Stimulated activated CD8-positive, alpha-beta memory T cell treated with anti-CD3 and anti-CD28 coated beads, Interleukin-4, amount 100 ng/mL, for 48 hours (primary cell): ENCODE results near the gene GUK1.
A peak's percentile ranks its signal among the peaks of the same experiment; 100 is the strongest.

Experiments
- DNase-seq: peaks from one replicate; pipeline ENCODE4 v3.0.0-alpha.2; 2020

Gene GUK1, protein sequence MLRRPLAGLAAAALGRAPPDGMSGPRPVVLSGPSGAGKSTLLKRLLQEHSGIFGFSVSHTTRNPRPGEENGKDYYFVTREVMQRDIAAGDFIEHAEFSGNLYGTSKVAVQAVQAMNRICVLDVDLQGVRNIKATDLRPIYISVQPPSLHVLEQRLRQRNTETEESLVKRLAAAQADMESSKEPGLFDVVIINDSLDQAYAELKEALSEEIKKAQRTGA

DNA sequence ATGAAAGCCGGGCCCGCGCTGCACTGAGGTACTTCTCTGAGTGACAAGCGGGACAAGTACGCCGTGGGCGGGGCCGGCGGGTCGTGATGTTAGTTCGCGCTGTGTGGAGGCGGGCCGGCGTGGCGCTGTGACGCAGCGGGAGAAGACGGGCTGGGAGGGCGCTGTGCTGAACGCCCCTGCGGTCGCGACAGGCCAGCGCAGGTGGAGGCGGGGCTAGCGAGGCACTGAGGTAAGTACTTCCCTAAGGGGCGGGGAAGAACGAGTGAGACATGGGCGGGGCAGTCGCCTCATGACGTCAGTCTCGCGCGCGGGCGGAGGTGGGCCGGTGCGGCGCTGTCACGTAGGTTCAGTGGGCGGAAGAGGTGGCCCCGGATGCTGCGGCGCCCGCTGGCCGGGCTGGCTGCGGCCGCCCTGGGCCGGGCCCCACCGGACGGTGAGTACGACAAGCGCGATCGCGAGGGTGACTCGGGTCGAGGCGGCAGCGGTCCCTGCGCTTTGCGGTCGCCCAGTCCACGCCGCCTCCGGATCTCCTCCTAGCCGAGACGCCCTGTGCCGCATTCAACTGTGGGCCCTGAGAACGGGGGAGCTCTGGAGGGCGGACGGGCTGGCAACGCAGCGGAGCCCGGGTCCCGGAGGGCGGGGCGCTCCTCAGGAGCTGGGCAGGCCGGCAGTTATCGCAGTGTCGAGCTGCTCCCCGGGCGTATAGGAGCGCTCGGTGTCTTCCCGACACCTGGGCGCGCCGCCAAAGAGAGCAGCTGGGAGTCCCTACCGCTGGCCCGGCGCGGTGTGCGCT is at the start of gene GUK1:
GUK1 (plus strand) TSS at position 349 of the 793 bp plus-strand sequence; CDS start at position 373, 24 bp downstream.
- DNase-seq = peak; percentile 100

DNA sequence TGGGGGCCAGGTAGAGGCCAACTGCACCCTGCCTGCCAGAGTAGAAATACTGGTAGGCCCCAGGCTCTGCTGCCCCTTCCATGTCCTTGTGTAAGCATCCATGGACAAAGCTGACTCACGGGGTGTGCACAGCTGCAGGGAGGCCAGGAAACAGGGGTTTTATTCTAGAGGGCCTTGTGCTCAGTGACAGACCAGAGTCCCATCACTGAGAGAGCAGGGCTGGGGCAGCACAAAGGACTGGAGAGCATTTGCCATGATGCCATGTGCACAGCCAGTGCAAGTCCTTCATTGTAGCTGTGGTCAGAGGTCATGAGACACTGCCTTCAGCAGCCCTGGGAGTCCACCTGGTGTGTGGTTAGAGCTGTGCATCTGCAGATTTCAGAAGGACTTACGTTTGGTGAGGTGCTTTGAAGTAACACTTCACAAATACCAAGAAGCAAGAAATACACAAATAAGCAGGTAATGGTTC is 49.4 kb upstream of the GUK1 start:
- no peak for DNase-seq

DNA sequence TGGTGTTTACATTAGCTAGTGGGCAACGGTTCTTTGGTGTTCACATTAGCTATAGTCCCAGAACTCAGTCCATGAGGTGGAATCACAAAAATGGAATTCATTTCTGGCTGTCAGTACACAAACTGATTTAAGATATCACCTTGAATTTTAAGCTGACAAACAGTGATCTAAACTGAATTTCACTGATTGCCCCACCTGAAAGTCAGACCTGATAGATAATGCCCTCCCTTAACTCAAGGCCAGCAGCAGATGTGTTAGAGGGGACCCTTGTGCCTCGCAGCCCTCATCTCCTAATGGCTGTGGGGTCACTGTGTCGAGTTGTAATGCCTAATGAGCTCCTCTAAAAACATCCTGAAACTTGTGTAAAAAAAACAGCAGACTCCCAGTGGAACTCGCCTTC is 49.0 kb upstream of the GUK1 start:
- no peak for DNase-seq

DNA sequence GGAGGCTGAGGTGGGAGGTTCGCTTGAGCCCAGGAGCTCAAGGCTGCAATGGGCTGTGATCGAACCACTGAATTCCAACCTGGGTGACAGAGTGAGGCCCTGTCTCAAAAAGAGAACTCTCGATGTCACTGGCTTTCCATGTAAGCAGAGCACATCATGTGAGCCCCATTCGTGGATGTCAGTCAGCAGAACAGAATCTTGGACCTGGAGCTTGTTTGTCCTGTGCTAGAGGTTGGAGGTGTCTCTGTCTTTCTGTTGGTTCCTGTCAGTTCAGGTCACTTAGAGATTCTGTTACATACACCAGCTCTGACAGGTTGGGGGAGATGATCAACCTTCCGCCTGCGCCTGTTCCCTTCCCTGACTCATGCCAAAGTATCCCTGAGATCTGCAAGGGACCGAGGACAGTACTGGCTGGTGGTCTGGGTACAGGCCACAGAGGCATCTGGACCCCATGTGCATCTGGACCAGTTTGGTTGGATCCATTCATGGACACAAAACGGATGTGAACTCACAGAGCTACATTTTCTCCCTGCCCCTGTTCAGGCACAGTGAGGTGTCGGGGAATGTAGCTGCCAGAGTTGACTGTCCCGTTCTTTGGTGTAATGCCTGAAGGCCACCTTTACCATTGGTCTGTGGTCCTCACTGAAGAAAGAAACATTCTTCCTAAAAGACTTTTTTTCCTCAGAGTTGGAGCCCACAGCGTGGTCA is 47.6 kb upstream of the GUK1 start:
- DNase-seq = no peak

DNA sequence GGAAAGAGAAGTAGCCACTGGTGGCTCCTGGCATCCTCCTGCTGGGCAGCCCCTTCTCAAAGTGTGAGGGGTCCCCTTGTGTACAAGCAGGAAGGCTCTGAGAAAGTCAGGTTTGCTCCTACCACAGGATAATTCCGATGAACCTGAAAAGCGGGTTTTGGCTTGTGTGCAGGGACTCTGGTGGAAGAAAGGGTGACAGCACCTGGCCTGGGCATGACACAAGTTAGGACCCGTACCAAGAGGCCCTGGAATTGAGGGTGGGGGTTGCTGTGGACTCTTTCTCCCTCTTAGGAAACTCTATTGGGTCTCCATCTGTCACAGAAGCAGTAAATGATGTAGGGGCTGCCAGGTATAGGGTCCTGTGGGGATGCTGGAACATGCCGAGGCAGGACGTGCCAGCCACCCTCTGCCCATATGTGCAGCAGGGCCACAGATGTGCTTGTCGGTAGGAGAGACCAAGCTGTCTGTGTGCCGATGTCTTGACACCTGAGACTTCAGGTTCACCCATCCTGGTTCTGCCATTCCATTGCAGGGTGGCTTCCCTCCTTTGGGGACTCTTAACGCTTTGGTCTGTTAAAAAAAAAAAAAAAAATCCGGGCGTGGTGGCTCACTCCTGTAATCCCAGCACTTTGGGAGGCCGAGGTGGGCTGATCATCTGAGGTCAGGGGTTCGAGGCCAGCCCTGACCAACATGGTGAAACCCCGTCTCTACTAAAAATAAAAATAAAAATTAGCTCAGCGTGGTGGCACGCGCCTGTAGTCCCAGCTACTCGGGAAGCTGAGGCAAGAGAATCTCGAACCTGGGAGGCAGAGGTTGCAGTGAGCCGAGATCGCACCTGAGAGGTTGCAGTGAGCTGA is 46.8 kb upstream of the GUK1 start:
- no peak for DNase-seq

DNA sequence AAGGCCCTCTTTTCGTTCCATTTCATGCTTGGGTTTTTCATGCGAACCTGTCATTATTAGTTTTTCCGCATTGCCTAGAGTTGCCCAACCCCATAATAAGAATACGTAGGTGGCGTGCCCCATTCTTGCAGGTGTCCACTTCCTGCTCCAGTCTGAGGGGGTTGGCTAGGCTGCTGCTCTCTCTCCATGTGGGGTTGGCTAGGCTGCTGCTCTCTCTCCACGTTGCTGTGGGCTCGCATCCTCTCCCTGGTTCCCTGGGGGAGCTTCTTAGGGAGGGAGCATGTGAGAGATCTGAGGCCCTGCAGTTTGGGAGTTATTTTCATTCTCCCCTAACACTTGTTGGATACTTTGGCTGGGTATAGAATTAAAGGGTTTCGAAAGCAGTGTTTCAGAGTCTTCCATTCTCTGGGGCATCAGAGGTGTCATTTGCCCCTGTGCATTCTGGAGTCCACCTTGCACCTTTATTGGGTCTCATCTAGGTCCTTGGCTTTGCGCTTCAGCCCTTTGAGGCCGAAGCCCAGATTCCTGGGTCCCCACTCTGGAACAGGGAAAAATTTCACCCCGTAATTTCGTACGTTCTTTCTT is 45.6 kb upstream of the GUK1 start:
- peak; percentile 12 for DNase-seq

DNA sequence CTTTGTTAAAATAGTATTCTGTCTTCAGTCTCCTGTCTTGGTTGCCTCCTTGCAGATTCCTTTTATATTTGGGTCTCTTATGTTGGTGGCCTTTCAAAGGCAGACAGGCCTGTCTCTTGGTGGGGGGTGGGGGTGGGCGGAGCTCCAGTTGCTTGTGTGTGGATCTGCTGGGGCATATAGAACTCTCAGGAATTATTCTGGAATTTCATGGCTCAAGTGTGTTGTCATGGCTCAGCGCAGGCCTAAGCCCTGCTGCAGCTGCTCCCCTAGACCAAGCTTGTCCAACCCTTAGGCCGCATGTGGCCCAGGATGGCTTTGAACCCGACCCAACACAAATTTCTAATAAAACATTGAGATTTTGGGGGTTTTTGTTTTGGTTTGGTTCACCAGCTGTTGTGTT is 44.9 kb upstream of the GUK1 start:
- DNase-seq = no peak

DNA sequence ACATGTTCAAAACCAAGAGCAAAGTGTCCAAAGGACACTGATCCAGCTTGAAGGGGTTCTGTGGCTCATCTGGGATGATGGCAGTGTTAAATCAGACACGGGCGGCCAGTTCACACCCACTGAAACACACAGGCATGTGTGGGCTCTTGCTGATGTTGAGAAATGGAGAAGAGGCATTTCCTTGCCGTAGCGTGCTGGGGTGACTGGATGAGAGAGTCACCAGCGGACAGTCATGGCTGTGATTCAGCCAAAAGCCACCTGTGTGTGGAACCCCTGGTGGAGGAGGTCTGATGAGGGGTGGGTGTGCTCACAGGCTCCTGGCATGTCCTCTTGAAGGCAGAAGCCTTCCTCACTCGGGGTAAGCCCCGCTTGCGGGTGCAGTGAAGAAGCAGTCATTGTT is 44.1 kb upstream of the GUK1 start:
- peak; percentile 20 for DNase-seq

DNA sequence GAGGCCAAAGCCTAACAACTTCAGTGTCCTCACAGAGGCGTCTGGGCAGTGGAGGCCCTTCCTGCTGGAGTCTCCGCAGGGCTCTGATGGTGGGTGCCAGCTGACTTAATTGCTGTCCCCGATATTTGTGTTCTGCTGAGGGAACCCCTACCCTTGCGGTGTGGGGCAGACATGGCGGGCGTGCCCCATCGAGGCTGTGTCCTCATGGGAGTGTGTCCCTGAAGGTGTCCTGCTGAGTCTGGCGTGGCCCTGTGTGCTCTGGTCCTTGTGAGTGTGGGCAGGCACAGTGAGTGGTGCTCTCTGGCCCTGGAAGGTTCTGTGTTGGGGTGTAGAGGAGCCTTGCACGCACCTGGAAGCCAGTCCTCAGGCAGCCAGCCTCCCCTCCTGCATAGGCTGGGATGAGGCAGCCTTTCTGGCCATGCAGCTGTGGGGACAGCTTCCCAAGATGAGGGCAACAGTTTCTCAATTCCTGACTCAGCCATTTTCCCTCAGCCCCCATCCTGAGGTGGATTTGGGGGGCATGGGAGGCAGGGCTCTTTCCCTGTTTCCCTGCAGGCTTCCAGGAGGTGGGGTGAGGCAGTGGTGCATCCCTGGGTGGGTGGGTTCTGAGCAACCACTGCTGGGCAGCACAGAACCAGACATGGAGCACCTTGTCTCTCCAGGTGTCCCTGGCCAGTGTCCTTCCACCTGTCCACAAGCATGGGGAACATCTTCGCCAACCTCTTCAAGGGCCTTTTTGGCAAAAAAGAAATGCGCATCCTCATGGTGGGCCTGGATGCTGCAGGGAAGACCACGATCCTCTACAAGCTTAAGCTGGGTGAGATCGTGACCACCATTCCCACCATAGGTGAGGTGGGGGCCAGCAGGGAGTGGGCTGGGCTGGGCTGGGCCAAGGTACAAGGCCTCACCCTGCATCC is 43.4 kb upstream of the GUK1 start:
- DNase-seq = peak; percentile 20

DNA sequence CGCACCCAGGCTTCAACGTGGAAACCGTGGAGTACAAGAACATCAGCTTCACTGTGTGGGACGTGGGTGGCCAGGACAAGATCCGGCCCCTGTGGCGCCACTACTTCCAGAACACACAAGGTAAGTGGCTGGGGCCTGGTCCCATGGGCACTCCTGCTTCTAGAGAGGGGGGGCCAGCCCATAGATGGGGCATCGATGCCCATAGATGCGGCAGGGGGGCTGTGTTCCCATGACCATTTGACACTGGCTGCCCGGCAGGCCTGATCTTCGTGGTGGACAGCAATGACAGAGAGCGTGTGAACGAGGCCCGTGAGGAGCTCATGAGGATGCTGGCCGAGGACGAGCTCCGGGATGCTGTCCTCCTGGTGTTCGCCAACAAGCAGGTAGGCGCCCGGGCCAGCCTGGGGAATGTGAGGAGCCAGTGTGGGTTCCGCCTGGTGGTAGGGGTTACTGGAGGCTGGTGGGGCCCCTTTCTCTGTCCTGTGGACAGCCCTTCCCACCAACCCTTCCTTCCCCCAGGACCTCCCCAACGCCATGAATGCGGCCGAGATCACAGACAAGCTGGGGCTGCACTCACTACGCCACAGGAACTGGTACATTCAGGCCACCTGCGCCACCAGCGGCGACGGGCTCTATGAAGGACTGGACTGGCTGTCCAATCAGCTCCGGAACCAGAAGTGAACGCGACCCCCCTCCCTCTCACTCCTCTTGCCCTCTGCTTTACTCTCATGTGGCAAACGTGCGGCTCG is 42.6 kb upstream of the GUK1 start:
- peak; percentile 28 for DNase-seq

DNA sequence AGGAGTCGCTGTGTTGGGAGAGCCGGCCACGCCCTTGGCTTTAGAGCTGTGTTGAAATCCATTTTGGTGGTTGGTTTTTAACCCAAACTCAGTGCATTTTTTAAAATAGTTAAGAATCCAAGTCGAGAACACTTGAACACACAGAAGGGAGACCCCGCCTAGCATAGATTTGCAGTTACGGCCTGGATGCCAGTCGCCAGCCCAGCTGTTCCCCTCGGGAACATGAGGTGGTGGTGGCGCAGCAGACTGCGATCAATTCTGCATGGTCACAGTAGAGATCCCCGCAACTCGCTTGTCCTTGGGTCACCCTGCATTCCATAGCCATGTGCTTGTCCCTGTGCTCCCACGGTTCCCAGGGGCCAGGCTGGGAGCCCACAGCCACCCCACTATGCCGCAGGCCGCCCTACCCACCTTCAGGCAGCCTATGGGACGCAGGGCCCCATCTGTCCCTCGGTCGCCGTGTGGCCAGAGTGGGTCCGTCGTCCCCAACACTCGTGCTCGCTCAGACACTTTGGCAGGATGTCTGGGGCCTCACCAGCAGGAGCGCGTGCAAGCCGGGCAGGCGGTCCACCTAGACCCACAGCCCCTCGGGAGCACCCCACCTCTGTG is 41.7 kb upstream of the GUK1 start:
- peak; percentile 22 for DNase-seq

DNA sequence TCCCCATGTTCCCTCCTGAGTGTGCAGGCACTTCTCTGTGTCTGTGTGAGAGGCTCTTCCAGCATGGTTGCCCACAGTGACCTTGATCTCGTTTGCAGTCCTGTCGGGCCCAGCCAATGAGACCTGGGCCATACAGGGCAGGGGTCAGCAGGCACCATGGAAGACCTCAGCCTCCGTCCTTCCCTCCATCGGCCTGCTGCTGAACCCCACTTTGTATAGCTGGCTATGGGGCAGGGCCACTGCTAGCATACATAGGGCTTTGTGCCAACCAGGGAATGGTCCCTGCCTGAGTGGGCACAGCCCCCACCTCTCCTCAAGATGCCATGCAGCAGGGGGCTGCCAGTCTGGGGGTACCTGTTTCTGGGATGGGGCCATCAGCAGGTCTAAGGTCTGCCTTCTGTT is 40.7 kb upstream of the GUK1 start:
- no peak for DNase-seq

DNA sequence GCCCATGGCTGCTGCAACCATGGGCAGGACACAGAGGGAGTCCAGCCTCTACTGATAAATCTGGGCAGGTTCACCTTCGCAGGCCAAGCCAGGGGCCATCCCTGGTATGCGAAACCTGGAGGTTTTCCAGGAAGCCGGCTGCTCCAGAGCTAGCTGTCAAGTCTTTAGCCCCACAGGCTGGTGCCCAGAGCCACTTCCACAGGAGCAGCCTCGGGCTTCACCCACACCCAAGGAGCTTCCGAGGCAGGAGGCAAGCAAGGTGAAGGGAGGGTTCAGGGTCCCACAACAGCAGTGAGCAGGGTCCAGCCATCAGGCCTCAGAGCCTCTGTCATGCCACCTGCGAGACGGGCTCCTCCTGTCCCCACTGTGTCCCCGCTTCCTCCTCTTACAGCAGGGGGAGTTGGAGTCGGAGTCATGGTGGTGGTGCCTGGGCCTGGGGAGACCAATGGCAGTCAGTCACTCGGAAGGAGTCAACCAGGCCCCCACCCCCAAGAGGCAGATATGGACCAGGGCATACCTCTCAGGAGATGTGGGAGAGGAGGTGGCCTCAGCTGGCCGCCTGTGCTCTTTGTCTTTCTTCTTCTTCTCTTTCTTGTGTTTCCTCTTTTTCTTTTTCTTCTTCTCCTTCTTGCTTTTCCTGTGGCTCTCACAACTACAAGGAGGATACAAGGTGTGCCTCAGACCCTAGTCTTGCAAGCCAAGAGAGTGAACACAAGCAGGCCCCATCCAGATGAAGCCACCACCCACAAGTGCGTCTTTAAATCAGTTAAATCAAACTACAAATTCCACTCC is 39.1 kb upstream of the GUK1 start:
- DNase-seq = no peak

DNA sequence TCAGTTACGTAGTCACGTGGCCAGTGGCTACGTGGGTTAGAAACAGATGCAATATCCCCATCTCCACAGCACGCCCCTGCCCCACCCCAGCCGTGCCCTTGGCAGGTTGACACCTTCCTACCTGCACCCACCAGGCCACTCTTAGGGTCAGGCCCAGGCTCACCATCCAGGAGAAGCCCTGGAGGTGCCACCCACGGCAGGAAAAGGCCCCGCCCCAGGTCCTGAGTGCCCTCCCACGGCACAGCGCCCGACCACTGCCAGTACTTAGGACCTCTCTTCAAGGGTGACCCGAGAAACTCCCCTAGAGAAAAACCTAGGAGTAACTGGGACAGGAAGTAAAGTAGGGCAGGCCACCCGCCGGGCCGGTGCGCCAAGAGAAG is 38.5 kb upstream of the GUK1 start:
- no peak for DNase-seq

DNA sequence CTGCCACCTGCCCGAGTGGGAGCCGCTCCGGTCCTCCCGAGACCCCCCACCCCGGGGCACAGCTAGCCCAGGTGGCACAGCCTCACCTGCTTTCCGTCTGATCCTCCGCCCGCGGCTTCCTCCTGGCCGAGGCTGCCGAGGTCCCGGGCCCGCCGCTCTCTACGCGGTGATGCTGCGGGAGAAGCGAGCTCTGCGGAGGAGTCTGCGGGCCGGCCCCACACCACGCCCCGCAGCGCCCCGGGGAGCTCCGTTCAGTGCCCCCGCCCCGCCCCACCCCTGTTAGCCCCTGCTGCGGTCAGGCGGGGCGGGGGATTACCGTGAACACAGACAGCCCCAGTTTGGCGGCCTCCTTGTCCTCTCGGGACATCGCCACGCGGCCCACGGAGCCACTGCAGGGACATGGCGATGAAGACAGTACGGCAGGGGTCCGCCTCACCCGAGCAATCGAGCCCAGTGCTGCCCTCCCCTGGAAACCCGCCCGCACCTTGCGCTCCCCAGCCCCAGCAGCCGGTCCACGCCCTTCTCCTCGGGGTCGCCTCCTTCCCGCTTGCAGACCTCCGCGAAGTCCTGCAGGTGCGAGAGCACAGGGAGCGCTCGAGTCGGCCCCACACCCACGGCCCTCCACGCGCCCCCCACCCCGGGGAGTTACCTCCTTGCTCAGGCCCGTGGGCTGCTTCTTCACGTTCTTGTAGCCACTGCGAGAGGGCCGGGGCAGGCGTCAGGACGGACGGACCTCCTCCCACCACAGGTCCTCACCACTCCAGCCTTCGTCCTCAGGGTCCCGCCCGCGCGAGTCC is 37.9 kb upstream of the GUK1 start:
- peak; percentile 68 for DNase-seq

DNA sequence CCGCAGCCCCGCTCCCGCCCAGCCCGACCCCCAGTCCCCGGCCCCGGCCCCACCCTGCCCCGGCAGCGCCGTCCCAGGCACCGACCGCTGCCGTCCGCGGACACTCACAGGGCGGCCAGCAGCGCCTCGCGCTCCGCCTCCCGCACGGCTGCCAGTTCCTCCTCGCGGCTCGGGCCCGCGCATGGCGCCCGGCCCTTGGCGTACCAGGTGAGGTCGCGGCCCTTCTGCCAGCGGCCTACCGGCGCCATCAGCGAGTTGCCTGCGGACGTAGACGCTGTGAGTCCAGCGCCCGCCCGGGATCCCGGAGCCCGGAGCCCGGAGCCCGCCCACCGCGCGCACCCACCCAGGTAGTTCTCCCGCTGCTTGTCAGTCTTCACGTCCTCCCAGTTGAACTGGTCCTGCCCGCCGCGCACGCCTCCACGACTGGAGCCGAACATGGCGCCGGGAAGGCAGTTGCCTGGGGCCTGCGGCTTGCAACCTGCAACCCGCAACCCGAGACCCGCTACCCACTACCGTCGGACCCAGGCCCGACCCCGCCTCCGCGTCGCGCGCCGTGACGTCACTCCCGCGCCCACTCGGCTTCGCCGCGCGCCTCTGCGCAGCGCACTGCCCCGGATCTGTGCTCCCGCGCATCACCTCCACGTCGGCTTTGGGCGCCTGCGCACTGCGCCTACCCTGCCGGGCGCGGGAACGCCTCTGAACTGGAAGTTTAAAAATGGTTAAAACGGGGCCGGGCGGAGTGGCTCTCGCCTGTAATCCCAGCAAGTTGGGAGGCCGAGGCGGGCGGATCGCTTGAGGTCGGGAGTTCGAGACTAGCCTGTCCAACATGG is 37.1 kb upstream of the GUK1 start, which contains the start of gene C1orf35:
C1orf35 (minus strand) TSS at position 535 of the 830 bp plus-strand sequence; CDS start at position 437, 98 bp downstream.
- peak; percentile 97 for DNase-seq
